A549 (cell line): ENCODE measurements around the gene FBRSL1. TPM values are rescaled to one million over a fixed set of nuclear protein-coding genes. Genes with fewer than 3 reads are reported as not detected.

Experiments
- ATAC-seq, 2 experiments: fragments of 200-7000 bp in 1 of 2; fragments of >200 bp in 1 of 2; cut with Nextera tagmentation in 1 of 2; cut with Tn5 transposase in 1 of 2; 3 replicates each; pipeline versions ENCODE4 v1.8.0 to v1.9.1; 2018 to 2020; ENCODE audit warnings: mild to moderate bottlenecking in 1 of 2, moderate library complexity in 1 of 2
- CTCF ChIA-PET: fragments of 300-600 bp; sonication (Branson Sonifier 250); formaldehyde crosslinking; extraction: SDS; loops from one replicate; lab custom pipeline; 2021; ENCODE audit warnings: antibody characterized with exemption, inconsistent platforms; lab: Yijun Ruan, JAX
- POLR2A ChIA-PET: fragments of 350-600 bp; formaldehyde crosslinking; extraction: SDS; loops from one replicate; lab custom pipeline; 2021; ENCODE audit warnings: antibody characterized with exemption, inconsistent platforms; lab: Yijun Ruan, JAX
- DNase-seq, 2 experiments: peaks; one replicate each; pipeline versions ENCODE4 v3.0.0 to v3.0.0-alpha.2; 2011 to 2016; ENCODE audit warnings: low read depth in 1 of 2, low spot score in 1 of 2
- FAIRE-seq: peaks from 2 replicates; lab custom pipeline; 2011; peaks lifted over from hg19 to GRCh38; lab: Jason Lieb, UNC
- H3K27ac ChIP-seq, 2 experiments: fragments of >200 bp; sonication (Bioruptor Twin); formaldehyde crosslinking; 3 replicates each; pipeline ENCODE4 v1.5.1; 2016 to 2017
- H3K4me1 ChIP-seq: fragments of >200 bp; sonication (Bioruptor Twin); formaldehyde crosslinking; 3 replicates; pipeline ENCODE4 v1.6.1; 2016
- H3K4me2 ChIP-seq: fragments of >200 bp; sonication (Bioruptor Twin); formaldehyde crosslinking; 3 replicates; pipeline ENCODE4 v1.6.1; 2016
- H3K4me3 ChIP-seq: fragments of >200 bp; sonication (Bioruptor Twin); formaldehyde crosslinking; 3 replicates; pipeline ENCODE4 v1.5.1; 2016
- H3K9me3 ChIP-seq: fragments of >200 bp; sonication (Bioruptor Twin); formaldehyde crosslinking; 3 replicates; pipeline ENCODE4 v1.6.1; 2016
- BHLHE40 ChIP-seq: IDR thresholded peaks from 2 replicates; pipeline ENCODE4 v1.6.1; 2012; ENCODE audit warnings: low read depth, low read length, inconsistent platforms
- CBX8 ChIP-seq: fragments of 200-600 bp; sonication (generic); IDR thresholded peaks from 2 replicates; pipeline ENCODE4 v1.6.1; 2016
- ESRRA ChIP-seq: fragments of 150-350 bp; IDR thresholded peaks from 2 replicates; pipeline ENCODE4 v1.6.1; 2014; ENCODE audit warnings: mild to moderate bottlenecking, low read length, borderline replicate concordance
- FOSL2 ChIP-seq, 2 experiments: fragments of 450-650 bp in 1 of 2; fragments of >200 bp in 1 of 2; sonication (Bioruptor Twin) in 1 of 2; formaldehyde crosslinking; IDR thresholded peaks; 2 replicates each; pipeline versions ENCODE4 v1.5.0 to v1.6.1; 2016 to 2020; ENCODE audit warnings: mild to moderate bottlenecking in 1 of 2, moderate library complexity in 1 of 2
- FOXS1 ChIP-seq: fragments of 250-450 bp; sonication (Bioruptor Pico); IDR thresholded peaks from 2 replicates; pipeline ENCODE4 v1.5.0; 2020; ENCODE audit warnings: mild to moderate bottlenecking, moderate library complexity
- GATA3 ChIP-seq: IDR thresholded peaks from 2 replicates; pipeline ENCODE4 v1.6.1; 2012; ENCODE audit warnings: borderline replicate concordance
- HDAC2 ChIP-seq: fragments of 200-600 bp; sonication (generic); IDR thresholded peaks from 2 replicates; pipeline ENCODE4 v1.6.1; 2016
- HEYL ChIP-seq: fragments of 250-450 bp; sonication (Bioruptor Pico); IDR thresholded peaks from 2 replicates; pipeline ENCODE4 v1.8.0; 2021; ENCODE audit warnings: mild to moderate bottlenecking, moderate library complexity
- HOXA7 ChIP-seq: fragments of 250-450 bp; sonication (Bioruptor Pico); IDR thresholded peaks from 2 replicates; pipeline ENCODE4 v1.5.0; 2020; ENCODE audit warnings: mild to moderate bottlenecking, moderate library complexity
- HOXB13 ChIP-seq: fragments of 250-450 bp; sonication (Bioruptor Pico); IDR thresholded peaks from 2 replicates; pipeline ENCODE4 v1.5.0; 2020; ENCODE audit warnings: low read depth, mild to moderate bottlenecking, moderate library complexity
- HOXB5 ChIP-seq: fragments of 250-450 bp; sonication (Bioruptor Pico); IDR thresholded peaks from 2 replicates; pipeline ENCODE4 v1.5.0; 2020; ENCODE audit warnings: mild to moderate bottlenecking, moderate library complexity
- JUN ChIP-seq, 2 experiments: fragments of >200 bp; sonication (Bioruptor Twin); formaldehyde crosslinking; IDR thresholded peaks; 2 replicates in 1 of 2; 3 replicates in 1 of 2; pipeline ENCODE4 v1.6.1; 2016 to 2017
- JUNB ChIP-seq: fragments of >200 bp; sonication (Bioruptor Twin); formaldehyde crosslinking; IDR thresholded peaks from 2 replicates; pipeline ENCODE4 v1.6.1; 2016
- MAZ ChIP-seq: fragments of 150-350 bp; IDR thresholded peaks from 2 replicates; pipeline ENCODE4 v1.6.1; 2014; ENCODE audit warnings: antibody characterized with exemption, low read depth, low read length, borderline replicate concordance
- POLR2AphosphoS2 ChIP-seq: conservative IDR thresholded peaks from 2 replicates; pipeline ENCODE4 v1.6.1; 2012; ENCODE audit warnings: low read length, improper control_type of control experiment, inconsistent platforms
- RAD21 ChIP-seq, 2 experiments: fragments of >200 bp in 1 of 2; sonication (Bioruptor Twin) in 1 of 2; formaldehyde crosslinking in 1 of 2; IDR thresholded peaks in 1 of 2; conservative IDR thresholded peaks in 1 of 2; 2 replicates in 1 of 2; 3 replicates in 1 of 2; pipeline ENCODE4 v1.6.1; 2012 to 2018; ENCODE audit warnings: inconsistent platforms in 1 of 2
- RARB ChIP-seq: fragments of 250-450 bp; sonication (Bioruptor Pico); IDR thresholded peaks from 2 replicates; pipeline ENCODE4 v1.8.0; 2021; ENCODE audit warnings: mild to moderate bottlenecking, moderate library complexity
- SREBF2 ChIP-seq: fragments of 450-650 bp; IDR thresholded peaks from 2 replicates; pipeline ENCODE4 v1.6.1; 2014; ENCODE audit warnings: mild to moderate bottlenecking, moderate library complexity
- TFCP2L1 ChIP-seq: fragments of 250-450 bp; sonication (Bioruptor Pico); IDR thresholded peaks from 2 replicates; pipeline ENCODE4 v1.5.0; 2021; ENCODE audit warnings: mild to moderate bottlenecking
- TP53 ChIP-seq: fragments of 250-450 bp; sonication (Bioruptor Pico); IDR thresholded peaks from 2 replicates; pipeline ENCODE4 v1.5.0; 2021; ENCODE audit warnings: mild to moderate bottlenecking, moderate library complexity
- ZFP36 ChIP-seq: fragments of 450-650 bp; IDR thresholded peaks from 2 replicates; pipeline ENCODE4 v1.6.1; 2014; ENCODE audit warnings: borderline replicate concordance; ENCODE audit not compliant: partially characterized antibody
- ZSCAN20 ChIP-seq: fragments of 250-450 bp; sonication (Bioruptor Pico); IDR thresholded peaks from 2 replicates; pipeline ENCODE4 v1.8.0; 2022; ENCODE audit warnings: mild to moderate bottlenecking, moderate library complexity
- WGBS: methylation state at CpG from one replicate; pipeline ENCODE4 v1.1.6; 2017; ENCODE audit errors: missing lambda C conversion rate; 5-methylcytosine and 5-hydroxymethylcytosine counted together
- polyA plus RNA-seq, 4 experiments: library from polyadenylated mRNA; depleted of rRNA in 3 of 4; stranded (reverse); fragments of >200 nt; fragmentation: RNase III in 1 of 4; extraction: RNeasy Plus Mini Kit Qiagen cat#74134 plus additional on column Dnase treatment in 1 of 4; gene quantifications; 2 replicates in 3 of 4; 3 replicates in 1 of 4; pipeline ENCODE4 v1.2.3, GENCODE V29; 2011 to 2017
- TF ChIP-seq, protein P1 (sequence below): fragments of 450-650 bp; IDR thresholded peaks from 2 replicates; pipeline ENCODE4 v1.6.1; 2014; ENCODE audit warnings: antibody characterized with exemption
- TF ChIP-seq, protein P2 (sequence below): fragments of 250-450 bp; sonication (Bioruptor Pico); IDR thresholded peaks from 2 replicates; pipeline ENCODE4 v1.5.0; 2020; ENCODE audit warnings: low read depth, mild to moderate bottlenecking, moderate library complexity
- TF ChIP-seq, protein P3 (sequence below): fragments of 200-600 bp; sonication (generic); IDR thresholded peaks from 2 replicates; pipeline ENCODE4 v1.6.1; 2016; ENCODE audit warnings: antibody characterized with exemption, mild to moderate bottlenecking, moderate library complexity

The FBRSL1 gene
- polyA plus RNA-seq, 2 of the 4 experiments (the other 2 are of a cell fraction), result 3.0 to 32.8 TPM

DNA sequence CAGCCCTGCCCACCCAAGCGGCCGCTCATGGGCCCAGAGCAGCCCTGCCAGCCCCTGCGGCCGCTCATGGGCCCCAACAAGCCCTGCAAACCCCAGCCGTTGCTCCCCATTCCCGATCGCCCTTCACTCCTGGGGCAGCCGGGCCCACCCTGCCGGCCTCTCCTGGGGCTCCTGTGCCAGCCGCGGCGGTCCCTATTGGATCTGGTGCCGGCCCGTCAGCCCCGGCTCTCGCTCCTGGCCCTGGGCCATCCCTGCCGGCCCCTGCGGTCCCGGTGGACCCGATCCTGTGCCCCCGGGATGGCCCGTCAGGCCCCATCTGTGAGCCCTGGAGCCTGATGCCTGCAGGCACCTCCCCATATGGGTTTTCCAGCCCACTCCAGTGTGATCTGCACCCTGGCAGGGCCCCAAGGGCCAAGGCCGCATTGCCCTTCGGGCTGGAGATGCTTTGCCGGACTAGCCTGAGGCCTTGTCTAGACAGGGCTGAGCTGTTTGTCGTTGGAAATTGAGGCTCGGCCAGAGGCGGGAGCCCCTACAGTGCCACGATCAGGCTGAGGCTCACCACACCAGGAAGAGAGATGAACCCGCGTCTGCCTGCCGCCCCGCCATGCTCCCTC, 20.3 kb downstream of the FBRSL1 start:
- no peak overlapping the region for H3K27ac ChIP-seq
- no peaks in the 10 kb centered on the region for H3K9me3 ChIP-seq
- no peak for FAIRE-seq
- no peak for DNase-seq
- no peak overlapping the region for H3K4me2 ChIP-seq
- TF ChIP-seq, protein P1, sequence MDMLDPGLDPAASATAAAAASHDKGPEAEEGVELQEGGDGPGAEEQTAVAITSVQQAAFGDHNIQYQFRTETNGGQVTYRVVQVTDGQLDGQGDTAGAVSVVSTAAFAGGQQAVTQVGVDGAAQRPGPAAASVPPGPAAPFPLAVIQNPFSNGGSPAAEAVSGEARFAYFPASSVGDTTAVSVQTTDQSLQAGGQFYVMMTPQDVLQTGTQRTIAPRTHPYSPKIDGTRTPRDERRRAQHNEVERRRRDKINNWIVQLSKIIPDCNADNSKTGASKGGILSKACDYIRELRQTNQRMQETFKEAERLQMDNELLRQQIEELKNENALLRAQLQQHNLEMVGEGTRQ, result no peak
- TF ChIP-seq CBX8, result no peak
- TF ChIP-seq HDAC2, result no peak
- no peak for TF ChIP-seq GATA3
- TF ChIP-seq TFCP2L1, result no peak
- TF ChIP-seq RAD21 (conservative IDR thresholded peaks at IDR 0.05 in 1 of 2, IDR thresholded peaks at IDR 0.05 in 1 of 2), result no peak
- no peak for TF ChIP-seq SREBF2
- TF ChIP-seq HOXB5 (CRISPR knock-in tag), result no peak
- no peak for TF ChIP-seq JUNB
- TF ChIP-seq BHLHE40, result no peak
- TF ChIP-seq, protein P2, sequence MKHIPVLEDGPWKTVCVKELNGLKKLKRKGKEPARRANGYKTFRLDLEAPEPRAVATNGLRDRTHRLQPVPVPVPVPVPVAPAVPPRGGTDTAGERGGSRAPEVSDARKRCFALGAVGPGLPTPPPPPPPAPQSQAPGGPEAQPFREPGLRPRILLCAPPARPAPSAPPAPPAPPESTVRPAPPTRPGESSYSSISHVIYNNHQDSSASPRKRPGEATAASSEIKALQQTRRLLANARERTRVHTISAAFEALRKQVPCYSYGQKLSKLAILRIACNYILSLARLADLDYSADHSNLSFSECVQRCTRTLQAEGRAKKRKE (CRISPR knock-in tag), result no peak
- TF ChIP-seq HEYL (CRISPR knock-in tag), result no peak
- no peak for TF ChIP-seq HOXB13
- TF ChIP-seq, protein P3, sequence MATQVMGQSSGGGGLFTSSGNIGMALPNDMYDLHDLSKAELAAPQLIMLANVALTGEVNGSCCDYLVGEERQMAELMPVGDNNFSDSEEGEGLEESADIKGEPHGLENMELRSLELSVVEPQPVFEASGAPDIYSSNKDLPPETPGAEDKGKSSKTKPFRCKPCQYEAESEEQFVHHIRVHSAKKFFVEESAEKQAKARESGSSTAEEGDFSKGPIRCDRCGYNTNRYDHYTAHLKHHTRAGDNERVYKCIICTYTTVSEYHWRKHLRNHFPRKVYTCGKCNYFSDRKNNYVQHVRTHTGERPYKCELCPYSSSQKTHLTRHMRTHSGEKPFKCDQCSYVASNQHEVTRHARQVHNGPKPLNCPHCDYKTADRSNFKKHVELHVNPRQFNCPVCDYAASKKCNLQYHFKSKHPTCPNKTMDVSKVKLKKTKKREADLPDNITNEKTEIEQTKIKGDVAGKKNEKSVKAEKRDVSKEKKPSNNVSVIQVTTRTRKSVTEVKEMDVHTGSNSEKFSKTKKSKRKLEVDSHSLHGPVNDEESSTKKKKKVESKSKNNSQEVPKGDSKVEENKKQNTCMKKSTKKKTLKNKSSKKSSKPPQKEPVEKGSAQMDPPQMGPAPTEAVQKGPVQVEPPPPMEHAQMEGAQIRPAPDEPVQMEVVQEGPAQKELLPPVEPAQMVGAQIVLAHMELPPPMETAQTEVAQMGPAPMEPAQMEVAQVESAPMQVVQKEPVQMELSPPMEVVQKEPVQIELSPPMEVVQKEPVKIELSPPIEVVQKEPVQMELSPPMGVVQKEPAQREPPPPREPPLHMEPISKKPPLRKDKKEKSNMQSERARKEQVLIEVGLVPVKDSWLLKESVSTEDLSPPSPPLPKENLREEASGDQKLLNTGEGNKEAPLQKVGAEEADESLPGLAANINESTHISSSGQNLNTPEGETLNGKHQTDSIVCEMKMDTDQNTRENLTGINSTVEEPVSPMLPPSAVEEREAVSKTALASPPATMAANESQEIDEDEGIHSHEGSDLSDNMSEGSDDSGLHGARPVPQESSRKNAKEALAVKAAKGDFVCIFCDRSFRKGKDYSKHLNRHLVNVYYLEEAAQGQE, result no peak
- TF ChIP-seq POLR2AphosphoS2, result no peak
- no peak for TF ChIP-seq HOXA7 (CRISPR knock-in tag)
- no peak for TF ChIP-seq RARB
- no peak for TF ChIP-seq FOXS1 (CRISPR knock-in tag)
- no peak overlapping the region for H3K4me3 ChIP-seq
- ChIA-PET POLR2A (no interaction called here), CTCF (no interaction called here)
- 95% methylated on average over 21 of the region's 33 CpGs for WGBS
- H3K4me1 ChIP-seq, result peaks cover 5% of the 10 kb centered on the region; the same call in 2 of the 3 replicates
- ATAC-seq, result no peak

DNA sequence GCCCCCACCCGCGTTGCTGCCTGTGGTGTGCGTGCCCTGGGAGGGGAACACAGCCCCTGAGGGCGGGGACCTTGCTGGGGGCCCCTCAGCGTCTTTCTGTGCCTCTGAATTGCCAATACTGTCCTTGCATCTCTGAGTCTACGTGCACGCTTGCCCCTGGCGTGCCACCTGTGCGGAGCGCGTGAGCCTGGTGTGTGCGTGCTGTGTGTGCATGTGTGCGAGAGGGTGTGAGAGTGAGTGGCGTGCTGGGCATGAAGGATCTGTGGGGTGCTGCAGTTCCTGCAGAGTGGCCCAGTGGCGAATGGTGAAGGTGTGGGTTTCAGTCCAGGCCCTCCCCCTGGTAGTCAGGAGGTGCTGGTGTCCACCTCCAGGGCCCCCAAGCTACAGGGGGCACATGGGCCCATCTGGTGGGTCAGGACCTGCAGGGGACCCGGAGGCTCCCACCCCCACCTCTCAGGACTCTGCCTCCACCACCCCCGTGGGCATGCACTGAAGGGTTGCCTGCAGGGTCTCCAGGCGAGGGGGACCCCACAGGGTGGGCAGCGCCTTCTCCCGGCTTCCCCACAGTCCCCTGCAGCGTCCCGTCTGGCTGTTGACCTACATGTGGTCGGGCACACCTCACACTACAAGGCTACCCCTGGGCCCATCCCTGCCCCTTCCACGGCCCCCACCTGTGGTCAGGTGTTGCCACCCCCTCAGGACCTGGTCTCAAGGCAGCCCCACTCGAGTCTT, 21.0 kb downstream of the FBRSL1 start:
- CTCF ChIA-PET, result interaction anchor here (2.5 kb wide), 1 partner anchor 13 kb away, joined by 8 read pairs; no protein-coding TSS in a partner anchor
- Histone ChIP-seq H3K4me3 (no peak overlapping the region), H3K4me2 (no peak overlapping the region), H3K9me3 (no peaks in the 10 kb centered on the region; the same call in 2 of the 3 replicates)
- ATAC-seq (no peak), DNase-seq (no peak), FAIRE-seq (no peak)
- TF ChIP-seq TP53 (no peak), BHLHE40 (no peak), ZFP36 (no peak), HOXB5 (CRISPR knock-in tag) (no peak), MAZ (no peak), RAD21 (conservative IDR thresholded peaks at IDR 0.05 in 1 of 2, IDR thresholded peaks at IDR 0.05 in 1 of 2) (no peak), CBX8 (no peak), JUNB (no peak), ZSCAN20 (CRISPR knock-in tag) (no peak), HEYL (CRISPR knock-in tag) (no peak), GATA3 (no peak), FOSL2 (IDR thresholded peaks at IDR 0.05) (no peak), FOSL2 (CRISPR knock-in tag; IDR thresholded peaks at IDR 0.05) (no peak), ESRRA (no peak), JUN (IDR thresholded peaks at IDR 0.05) (no peak)
- TF ChIP-seq, all 56 proteins: peak for 0
- 95% methylated on average over 18 of the region's 25 CpGs for WGBS
- POLR2A ChIA-PET, result no interaction called here
- H3K27ac ChIP-seq, result no peak overlapping the region
- no peaks in the 10 kb centered on the region for H3K4me1 ChIP-seq
